ENCODE data around the gene B4GALT4.

The B4GALT4 gene

DNA sequence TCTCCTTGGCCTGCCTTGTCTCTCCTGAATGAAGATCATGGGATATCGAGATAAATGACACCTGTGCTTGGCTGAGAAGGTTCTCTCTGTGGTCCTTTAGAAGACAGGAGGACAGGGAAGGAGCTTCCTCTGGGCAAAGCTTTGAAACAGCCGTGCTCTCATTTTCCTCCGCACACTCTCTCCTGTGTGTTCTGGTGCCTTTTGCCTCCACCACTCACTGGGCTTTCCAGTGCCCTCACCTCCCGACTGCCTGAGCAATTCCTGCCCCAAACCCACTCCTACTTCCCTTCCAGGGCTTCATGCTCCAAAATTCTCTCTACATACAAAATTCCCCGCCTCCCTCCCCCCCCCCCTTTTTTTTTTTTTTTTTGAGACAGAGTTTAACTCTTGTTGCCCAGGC is 35.0 kb downstream of the B4GALT4 start:
- TF ChIP-seq REST (IDR thresholded peaks at IDR 0.05; ENCODE audit: insufficient read depth in 1 of 2, low read depth in 2 of 2, low read length in 2 of 2): no peak
- no peak for TF ChIP-seq FOXP2 (optimal IDR thresholded peaks at IDR 0.05; ENCODE audit: borderline replicate concordance, extremely low read depth, extremely low read length, insufficient read depth)
- no peak for TF ChIP-seq POLR2AphosphoS5 (IDR thresholded peaks at IDR 0.05; ENCODE audit: low read depth, low read length)
- TF ChIP-seq TAF1 (IDR thresholded peaks at IDR 0.05; ENCODE audit: borderline replicate concordance, insufficient read depth, low read length): no peak
- TF ChIP-seq SIN3A (IDR thresholded peaks at IDR 0.05; ENCODE audit: borderline replicate concordance, insufficient read depth, low read length): no peak

DNA sequence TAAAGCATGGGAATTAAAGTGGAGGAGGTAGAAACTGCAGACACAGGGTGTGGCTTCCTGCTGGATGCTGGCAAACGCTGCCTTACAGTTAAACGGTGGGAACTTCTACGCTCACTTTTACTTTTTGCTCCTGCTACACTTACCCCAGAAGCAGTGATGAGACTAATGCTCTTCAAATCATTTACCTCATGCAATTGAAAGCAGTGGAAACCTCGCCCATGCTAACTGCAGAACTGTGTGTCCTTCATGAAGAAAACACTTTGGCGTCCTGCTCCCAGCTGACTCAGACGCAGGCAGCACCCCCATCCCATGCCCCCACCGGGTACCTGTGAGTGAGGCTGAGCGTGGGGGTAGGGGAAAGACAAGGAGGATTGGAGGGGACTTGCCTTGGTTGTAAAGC is 35.5 kb downstream of the B4GALT4 start:
- no peak for TF ChIP-seq SIN3A (IDR thresholded peaks at IDR 0.05; ENCODE audit: borderline replicate concordance, insufficient read depth, low read length)
- TF ChIP-seq POLR2AphosphoS5 (IDR thresholded peaks at IDR 0.05; ENCODE audit: low read depth, low read length): no peak
- TF ChIP-seq TAF1 (IDR thresholded peaks at IDR 0.05; ENCODE audit: borderline replicate concordance, insufficient read depth, low read length): no peak
- no peak for TF ChIP-seq REST (IDR thresholded peaks at IDR 0.05; ENCODE audit: insufficient read depth in 1 of 2, low read depth in 2 of 2, low read length in 2 of 2)
- TF ChIP-seq FOXP2 (optimal IDR thresholded peaks at IDR 0.05; ENCODE audit: borderline replicate concordance, extremely low read depth, extremely low read length, insufficient read depth): no peak

- TF ChIP-seq REST (IDR thresholded peaks at IDR 0.05; ENCODE audit: insufficient read depth in 1 of 2, low read depth in 2 of 2, low read length in 2 of 2) (no peak), SIN3A (IDR thresholded peaks at IDR 0.05; ENCODE audit: borderline replicate concordance, insufficient read depth, low read length) (no peak), TAF1 (IDR thresholded peaks at IDR 0.05; ENCODE audit: borderline replicate concordance, insufficient read depth, low read length) (no peak), POLR2AphosphoS5 (IDR thresholded peaks at IDR 0.05; ENCODE audit: low read depth, low read length) (no peak), FOXP2 (optimal IDR thresholded peaks at IDR 0.05; ENCODE audit: borderline replicate concordance, extremely low read depth, extremely low read length, insufficient read depth) (no peak)
These were observed 44.8 kb downstream of the B4GALT4 start for GRCh38 chr3:119195911-119196310.

GRCh38 chr3:119195151-119195476 is 45.6 kb downstream of the B4GALT4 start:
- no peak for TF ChIP-seq REST (IDR thresholded peaks at IDR 0.05; ENCODE audit: insufficient read depth in 1 of 2, low read depth in 2 of 2, low read length in 2 of 2)
- TF ChIP-seq FOXP2 (optimal IDR thresholded peaks at IDR 0.05; ENCODE audit: borderline replicate concordance, extremely low read depth, extremely low read length, insufficient read depth): no peak
- TF ChIP-seq SIN3A (IDR thresholded peaks at IDR 0.05; ENCODE audit: borderline replicate concordance, insufficient read depth, low read length): no peak
- TF ChIP-seq TAF1 (IDR thresholded peaks at IDR 0.05; ENCODE audit: borderline replicate concordance, insufficient read depth, low read length): no peak
- TF ChIP-seq POLR2AphosphoS5 (IDR thresholded peaks at IDR 0.05; ENCODE audit: low read depth, low read length): no peak

Measured in PFSK-1 (cell line).